Activated naive CD4-positive, alpha-beta T cell (primary cell): ENCODE results near the gene SIX3.

Experiments used
- DNase-seq, 4 experiments: peaks; one replicate each; lab custom pipeline; 2025; lab: John Stamatoyannopoulos, UW

Gene SIX3

DNA sequence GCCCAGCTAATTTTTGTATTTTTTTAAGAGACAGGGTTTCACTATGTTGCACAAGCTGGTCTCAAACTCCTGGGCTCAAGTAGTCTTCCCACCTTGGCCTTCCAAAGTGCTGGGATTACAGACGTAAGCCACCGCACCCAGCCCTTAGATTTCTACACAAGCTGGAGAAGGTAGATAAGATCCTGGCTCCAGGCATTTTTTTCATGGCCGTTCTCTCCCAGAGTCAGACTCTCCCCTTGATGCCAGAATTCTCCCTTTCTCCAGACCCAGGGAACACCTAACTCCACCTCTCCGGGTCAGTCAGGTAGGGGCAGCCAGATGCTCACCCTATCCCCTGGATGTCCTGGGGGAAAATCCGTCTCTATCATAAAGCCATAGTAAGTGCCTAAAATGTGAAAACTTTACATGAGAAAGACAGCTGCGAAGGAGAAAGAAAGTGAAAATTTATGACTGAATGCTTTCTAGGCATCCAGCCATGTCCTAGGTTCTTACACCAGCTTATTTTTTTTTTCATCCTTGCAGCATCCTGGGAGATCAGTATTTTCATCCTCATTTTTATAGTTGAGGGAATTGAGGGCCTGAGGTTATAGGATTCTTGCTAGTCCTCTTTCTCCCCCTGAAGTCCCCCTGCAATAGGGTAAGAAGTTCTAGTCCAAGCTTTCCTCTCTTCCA is 16.3 kb downstream of the SIX3 start:
- DNase-seq = no peak

DNA sequence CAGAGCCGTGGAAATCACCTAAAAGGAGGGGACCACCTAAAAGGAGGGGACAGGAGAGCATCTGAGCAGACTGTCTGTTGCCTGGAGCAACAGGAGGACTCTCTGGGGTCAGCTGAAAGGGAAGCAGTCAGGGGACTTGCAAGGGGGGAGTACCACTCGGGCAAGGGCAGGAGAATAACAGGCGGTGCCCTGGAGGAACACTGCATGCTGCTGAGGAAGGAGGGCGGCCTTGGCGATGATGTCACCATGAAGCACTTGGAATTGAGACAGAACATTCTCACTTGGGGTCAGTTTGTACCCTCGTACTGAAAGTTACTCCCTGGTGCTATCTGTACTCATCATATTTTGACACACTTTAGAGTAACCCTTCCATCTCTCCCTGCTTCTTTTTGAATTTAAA is 18.4 kb downstream of the SIX3 start:
- no peak for DNase-seq

DNA sequence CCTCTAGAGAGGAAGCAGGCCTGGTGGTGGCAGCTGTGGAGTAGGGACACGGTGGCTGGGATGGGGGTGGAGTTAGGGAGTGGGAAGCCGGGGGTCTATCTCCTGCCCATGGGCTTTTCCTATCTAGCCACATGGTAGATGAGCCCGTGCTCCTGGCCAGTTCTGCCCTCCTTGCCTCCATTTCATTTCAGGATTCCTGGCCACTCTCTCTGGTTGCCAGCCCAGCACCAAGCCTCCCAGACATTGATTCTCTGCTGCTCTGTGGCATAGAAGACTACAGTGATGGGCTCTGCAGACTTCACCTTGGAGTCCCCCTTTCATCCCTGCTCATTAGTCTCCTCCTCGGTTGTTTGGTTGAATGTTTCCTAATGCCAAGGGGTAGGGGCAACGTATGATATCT is 19.4 kb downstream of the SIX3 start:
- no peak for DNase-seq

DNA sequence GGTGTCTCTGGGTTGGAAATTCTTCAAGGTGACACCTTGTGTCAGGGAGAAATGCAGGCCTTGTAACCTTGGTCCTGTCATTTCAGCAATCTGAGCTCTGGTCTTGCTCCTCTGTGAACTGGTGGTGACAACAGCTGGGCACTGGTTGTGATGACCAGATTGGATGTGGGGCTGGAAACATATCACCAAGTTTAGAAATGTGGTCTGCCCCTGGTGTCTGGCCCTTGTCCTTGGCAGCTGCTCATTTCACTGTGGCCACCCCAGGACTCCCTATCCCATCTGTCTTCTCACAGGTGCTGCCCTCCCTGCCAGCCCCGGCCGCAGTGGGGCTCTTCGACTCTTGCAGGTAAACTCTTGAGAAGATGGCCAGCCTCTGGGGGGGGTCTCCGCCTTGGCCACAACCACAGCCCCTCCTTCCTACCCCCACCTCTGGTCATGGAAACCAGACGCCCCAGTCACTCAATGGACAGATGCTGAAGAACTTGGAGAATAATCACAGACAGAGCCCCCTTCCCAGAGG is 20.7 kb downstream of the SIX3 start:
- DNase-seq = no peak

DNA sequence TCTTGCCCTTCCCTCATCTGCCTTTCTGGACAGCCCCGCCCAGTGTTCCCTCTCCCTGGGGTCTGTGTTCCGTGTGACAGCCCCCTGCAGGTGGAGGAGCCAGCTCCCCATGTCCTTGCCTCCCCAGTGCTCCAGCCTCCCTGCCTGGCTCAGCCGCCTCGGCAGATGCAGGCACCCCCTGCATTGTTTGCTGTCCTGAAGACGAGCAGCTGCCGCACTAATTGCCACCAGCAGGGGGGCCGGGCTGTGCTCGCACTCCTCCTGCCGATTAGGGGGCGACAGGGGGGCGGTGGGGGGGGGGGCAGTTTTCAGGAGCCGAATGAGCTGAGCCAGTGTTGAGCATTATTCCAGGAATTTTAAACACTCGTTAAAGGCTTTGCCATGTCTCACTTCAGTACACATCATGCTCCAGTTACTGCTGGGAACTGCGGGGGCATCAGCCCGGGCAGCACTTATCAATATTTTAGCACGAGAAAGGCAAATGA is 23.3 kb downstream of the SIX3 start:
- DNase-seq = no peak

DNA sequence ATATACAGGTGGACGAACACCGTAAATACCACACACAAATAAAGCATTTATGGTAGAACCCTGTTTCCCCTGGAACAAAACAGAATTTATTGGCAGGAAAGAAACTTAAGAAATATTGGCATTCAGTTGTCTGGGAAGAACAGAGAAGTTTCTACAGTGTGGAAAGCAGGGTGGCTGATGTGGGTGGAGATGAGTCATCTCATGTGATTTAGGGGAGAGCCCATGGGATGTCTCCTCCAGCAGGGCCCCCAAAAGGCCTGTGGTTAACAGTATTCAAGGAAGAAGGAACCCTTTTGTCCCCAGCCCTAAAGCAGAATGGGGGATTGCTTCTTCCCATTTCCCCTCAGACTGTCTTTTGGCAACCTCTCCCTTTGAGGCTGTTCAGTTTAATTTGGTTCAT is 24.2 kb downstream of the SIX3 start:
- no peak for DNase-seq

DNA sequence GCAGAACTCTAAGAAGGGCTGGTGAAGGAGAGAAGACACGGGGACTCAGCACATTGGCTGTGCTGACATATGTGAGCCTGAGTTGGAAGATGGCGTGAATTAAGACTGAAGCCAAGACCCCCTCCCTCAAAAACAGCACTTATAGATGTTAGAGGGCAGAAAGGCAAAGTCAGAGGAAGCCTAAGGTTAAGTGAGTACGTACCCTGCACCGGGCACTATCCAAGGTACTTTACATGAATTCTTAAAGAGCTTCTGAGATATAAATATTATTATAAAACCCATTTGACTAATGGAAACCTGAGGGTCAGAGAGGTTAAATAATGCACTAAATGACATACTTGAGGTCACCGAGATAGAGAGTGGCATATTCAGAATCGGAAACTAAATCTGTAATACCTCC is 25.6 kb downstream of the SIX3 start:
- no peak for DNase-seq

DNA sequence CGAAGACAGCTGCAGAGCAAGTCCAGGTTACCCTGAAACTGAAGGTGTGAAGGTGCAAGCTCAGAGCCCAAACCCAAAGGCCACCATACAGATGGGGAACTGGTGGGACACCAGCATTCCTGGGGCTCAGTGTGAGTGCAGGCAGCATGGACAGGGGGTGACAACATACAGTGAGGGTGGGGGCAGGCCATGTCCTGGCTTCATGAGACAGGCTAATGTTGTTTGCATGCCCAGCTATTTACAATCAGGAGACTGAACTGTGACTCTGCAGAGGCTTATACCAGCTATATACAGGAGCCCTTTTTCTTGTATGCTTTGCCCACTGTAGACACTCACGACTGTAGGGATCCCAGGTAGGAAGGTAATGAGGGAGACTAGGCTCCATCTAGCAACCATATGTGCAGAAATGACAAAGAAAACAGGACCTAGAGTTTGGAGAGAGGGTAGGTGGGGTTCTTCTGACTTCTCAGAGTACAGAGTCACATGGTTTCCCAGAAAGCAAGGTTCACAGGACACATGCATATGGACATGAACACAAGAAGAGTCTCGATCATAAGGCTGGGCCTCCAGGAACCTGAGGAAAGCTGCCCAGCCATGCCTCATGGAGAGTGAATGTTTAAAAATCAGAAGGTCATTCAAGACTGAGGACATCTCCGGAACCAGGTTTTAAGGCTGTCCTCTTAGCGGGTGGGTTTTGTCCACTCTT is 26.4 kb downstream of the SIX3 start:
- DNase-seq = no peak

DNA sequence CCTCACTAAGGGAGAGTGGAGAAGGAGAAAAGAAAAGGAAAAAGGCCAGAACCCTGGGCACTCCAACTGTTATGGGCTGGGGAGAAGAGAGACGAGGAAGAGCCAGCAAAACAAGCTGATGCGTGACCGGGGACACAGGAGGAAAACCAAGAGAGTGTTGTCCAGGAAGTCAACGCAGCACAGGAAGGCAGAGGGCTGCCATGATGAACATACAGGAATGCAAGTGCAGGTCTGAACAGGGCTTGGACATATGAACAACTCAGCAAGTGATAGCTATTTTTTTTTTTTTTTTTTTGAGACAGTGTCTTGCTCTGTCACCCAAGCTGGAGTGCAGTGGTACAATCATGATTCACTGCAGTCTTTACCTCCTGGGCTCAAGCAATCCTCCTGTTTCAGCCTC is 28.4 kb downstream of the SIX3 start:
- DNase-seq = no peak

DNA sequence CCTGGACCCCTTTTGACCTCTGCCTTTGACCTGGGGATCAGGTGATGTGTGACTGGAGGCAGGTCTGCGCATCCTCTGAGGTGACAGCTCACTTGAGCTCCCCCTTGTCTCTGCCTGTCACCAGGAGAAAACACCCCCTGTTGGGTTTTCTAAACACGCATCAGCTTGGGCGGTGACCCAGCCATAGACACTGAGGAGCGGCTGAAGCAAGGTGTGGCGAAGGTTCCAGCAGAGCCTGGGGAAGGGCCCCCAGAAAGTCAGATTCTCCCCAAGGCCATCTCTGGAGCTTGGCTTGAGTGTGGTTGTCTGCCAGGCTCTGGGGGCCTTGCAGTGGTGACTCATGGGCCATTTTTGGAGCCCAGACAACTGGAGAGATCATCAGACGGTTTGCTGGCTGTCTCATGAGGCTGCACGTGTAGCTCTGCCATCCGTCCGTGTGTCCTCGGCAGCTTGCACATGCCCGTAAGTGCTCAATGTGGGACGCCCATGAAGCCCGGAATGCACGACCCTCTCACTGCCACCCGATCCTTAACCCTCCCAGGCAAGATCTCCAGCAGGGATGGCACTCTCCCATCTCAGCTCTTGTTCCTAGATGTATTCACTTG is 29.4 kb downstream of the SIX3 start:
- no peak for DNase-seq

DNA sequence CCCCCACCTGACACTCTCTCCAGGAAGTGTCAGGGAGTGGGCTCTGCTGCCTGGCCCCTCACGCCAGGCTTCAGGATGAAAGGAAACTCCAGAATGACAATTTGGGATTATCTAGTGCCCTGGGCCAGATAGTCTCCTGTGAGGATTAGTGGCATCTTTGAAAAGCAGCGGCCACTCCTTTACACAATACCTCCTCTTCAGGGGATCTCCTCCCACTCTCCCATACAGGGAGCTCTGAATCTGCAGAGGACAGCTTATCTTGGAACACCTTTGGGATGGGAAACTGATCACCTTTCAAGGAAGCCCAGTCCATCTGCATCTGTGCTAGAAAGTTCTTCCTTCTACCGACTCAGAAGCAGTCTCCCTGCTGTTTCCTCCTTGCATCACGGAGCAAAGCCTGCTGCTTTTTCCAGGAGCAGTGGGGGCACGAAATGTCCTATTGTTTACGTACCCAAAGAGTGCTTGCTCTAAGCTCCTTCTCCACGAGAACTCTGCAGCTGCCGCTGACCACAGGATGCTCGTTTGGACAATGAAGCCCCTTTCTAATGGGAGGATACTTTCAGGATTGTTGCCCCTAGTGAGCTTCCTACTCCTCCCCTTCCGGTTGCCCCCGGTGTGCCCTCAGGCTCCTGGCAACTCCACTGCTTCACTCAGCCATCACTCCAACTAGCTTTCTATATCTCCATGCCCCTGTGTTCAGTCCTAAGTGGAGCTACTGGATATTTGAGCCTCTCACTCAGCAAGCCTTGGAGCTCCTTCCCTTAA is 31.5 kb downstream of the SIX3 start:
- no peak for DNase-seq

DNA sequence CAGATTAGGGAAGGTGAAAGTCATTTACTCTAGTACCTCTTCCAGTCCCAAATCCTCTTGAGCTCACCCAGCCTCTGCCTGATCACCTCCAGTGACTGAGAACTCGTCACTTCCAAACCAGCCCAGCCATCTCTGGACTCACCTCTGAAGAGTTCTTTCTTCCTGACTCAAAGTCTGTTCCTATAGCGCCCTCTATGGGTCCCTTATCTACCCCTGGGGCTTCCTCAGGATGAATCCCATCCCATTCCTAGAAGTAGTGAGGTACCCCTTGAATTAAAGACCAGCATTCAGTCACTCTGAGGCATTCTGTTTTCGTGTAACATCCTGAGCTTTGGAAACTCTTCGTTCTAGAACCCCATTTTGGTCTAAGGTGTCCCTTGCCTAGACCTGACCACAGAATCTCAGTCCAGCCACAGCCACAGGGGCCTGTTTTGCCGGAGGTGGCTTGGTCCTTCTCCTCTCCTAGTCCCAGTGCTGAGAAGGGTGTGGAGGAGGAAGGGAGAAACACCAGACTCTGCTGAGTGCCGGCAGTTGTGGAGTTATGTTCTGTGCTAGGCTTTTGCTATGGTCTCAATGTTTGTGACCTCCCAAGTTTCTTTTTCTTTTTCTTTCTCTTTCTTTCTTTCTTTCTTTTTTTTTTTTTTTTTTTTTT is 32.7 kb downstream of the SIX3 start:
- no peak for DNase-seq

DNA sequence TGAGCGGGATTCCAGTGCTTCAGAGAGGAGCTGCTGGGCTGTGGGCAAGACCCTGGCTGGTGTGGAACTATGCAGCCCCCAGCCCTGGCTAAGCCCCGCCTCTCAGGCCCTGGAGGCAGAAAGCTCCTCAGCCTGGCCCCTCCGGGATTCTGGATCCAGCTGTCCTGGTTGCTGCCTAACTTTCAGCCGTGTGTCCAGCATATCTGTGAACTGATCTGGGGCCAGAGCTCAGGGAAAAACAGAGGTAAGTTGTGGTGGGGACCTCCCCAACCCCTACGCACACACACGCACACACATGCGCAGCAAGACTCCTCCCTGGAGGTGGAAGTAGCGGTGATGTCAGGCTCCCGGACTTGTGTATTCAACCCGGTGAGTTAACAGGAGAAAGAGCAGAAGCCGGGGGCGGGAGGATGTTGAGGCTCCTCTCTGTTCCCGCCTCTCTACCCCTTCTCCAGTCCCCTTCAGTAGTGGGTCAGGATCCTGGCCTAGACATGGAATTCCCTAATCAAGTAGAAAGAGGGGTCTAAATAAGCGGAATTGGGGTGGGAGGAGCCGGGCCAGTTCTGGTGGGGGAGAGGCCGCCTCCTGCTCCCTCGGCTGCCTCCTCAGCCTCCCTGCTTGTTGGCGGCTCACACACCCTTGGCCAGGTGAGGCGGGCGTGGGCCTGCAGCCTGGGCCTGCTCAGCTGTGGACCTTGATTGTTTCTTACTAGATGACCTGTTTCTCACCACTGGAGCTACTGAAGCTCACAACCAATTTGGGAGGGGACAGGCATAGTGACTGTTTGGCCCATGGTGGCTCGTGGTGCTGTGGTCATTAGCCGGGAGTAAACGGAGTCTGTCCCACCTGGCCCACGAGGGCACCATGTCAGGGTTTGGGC is 34.3 kb downstream of the SIX3 start:
- DNase-seq = no peak

DNA sequence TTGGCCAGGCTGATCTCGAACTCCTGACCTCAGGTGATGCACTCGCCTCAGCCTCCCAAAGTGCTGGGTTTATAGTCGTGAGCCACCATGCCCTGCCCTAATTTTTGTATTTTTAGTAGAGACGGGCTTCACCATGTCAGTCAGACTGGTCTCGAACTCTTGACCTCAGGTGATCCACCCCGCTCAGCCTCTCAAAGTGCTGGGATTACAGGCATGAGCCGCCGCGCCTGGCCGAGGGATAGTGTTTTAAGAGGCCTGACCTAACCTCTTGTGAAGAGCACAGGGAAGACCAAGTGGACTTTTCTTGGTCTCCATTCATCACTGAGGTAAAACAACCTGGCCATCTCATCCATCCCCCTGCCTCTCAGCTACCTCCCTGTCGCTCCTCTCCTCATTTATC is 38.1 kb downstream of the SIX3 start:
- no peak for DNase-seq

DNA sequence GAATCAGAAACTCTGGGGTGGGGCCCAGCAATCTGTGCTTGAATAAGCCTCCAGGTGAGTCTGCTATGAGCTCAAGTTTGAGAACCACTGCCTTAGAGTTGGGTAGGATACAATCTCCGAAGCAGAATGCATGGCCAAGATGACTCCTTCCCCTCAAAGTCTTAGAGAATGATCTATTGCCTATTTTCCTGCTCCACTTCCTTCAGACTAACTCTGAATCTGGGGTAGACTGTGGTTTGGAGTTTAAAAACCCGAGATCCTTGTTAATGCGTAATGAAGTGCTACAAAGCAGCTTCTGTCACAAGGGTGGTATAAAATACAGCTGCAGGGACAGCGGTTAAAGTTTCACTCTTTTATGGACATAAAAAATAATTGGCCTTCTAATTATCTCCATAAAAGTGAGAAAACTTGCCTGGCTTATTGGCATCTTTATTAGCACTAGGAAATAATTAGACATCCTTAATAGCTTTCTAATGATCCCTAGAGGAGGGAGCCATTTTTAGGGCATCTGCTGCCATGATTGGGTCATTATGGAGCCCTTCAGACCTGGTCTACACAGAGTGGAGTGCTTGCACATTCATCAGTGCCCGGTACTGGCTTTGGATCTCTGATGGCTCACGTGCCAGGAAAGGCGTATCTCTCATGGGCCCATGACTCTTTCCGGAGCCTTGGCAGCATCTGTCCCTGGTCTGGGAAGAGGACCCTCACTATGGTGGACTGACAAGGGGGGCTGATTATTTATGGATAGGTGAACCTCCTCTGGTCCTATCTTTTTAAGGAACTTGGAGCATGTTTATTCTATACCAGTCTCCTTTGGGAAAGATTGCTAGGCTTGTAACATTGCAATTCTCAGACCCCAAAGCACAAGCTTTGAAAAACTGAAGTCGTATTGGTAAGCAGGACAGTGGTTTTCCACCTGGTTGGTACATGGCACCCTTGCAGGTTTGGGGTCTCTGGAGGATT is 39.5 kb downstream of the SIX3 start:
- DNase-seq = no peak

DNA sequence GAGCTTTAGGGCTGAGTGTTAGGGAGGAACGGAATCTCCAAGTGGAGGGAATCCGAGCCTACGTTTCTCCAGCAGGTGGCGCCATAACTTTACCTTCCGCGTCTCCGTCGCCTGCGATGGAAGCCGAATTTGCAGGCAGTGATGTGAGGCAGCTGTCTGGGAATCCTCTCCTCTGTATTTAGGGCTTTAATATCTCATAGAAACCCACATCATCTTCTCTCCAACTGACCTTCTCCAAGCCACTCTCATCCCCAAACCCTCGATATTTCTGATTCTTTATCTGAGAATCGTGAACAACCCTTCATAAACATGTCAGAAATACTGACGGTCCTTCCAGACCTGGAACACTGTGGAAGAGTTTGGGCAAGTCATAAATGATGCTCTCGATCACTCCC is 40.2 kb downstream of the SIX3 start:
- peak; percentile 9 to 50 (median 44) for DNase-seq

DNA sequence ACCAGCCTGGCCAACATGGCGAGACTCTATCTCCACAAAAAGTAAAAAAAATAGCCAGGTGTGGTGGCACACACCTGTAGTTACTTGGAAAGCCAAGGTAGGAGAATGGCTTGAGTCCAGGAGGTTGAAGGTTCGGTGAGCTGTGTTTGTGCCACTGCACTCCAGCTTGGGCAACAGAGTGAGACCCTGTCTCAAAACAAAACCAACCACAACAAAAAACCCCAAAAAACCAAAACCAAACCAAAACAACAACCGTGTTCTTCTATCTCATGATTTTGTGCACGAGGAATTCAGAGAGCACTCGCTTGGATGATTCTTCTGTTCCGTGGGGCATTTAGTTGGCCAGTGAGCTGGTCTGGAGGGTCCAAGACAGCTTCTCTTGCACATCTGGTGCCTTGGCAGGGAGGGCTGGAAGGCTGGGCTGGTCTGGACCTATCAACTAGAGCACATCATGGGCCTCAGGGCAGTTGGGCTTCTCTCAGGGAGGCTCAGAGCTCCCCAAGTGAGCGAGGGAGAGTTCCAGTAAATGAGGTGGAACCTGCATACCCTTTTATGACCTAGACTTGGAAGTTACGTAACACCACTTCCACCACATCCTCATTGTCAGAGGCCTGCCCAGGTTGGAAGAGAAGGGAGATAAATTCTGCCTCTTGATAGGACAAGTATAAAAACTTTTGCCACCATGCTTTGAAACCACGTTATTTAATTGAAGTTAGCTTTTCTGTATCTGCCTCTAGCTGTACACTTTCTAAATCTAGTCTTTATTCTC is 42.5 kb downstream of the SIX3 start:
- no peak for DNase-seq

DNA sequence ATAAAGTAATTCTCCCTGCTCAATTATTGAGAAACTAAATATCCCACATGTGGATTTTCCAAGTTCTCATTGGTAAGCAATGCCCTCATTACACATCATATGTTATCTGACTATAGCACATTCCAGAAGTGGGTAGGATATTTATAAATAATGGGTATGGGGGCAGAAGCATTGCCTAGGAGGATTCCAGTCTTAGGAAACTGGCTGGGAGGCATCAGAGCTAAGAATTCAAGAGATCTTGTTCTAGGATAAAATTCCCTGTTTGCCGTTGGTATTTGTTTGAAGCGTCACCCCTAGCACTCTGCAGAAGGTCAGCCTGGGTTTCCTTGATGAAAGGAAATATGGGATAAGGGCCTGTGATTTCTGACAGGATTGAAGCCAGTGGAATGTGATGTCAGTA is 47.7 kb downstream of the SIX3 start:
- no peak for DNase-seq

DNA sequence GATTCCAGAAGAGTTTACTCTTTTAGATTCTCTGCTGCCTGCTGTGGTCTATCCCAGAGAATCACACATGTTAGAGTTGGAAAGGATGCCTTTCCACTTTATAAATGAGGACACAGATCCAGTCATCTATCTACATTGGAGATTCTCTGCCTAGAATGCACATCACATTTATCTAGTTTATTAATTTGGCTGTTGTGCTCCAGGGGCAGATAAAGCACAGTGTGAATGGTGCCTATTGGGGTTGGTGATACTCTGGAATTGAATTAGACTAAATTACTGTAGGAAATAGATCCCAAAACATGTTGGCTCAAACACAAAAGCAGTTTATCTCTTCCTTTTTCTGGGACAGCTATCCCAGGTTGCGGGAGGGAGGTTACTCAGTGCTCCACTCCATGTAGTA is 52.9 kb downstream of the SIX3 start:
- DNase-seq = no peak
